Cardiac fibroblast (primary cell): ENCODE results near the gene PGAM1.

Source experiments
- DNase-seq, 2 donors: peaks; one replicate each; pipeline versions ENCODE4 v3.0.0 to v3.0.0-alpha.2; 2010; ENCODE audit warnings: low read depth in 2 of 2
- H3K4me3 ChIP-seq, 2 donors: replicated peaks in 1 of 2; 1 replicate in 1 of 2; 2 replicates in 1 of 2; pipeline ENCODE4 v1.5.1; 2011; ENCODE audit warnings: low read depth in 2 of 2, low read length in 2 of 2, mild to moderate bottlenecking in 2 of 2, moderate library complexity in 1 of 2
- TF ChIP-seq, protein P1 (sequence below): IDR thresholded peaks from one replicate; pipeline ENCODE4 v1.5.1; 2011; ENCODE audit warnings: low read depth, mild to moderate bottlenecking, low read length, inconsistent platforms

PGAM1 gene

DNA sequence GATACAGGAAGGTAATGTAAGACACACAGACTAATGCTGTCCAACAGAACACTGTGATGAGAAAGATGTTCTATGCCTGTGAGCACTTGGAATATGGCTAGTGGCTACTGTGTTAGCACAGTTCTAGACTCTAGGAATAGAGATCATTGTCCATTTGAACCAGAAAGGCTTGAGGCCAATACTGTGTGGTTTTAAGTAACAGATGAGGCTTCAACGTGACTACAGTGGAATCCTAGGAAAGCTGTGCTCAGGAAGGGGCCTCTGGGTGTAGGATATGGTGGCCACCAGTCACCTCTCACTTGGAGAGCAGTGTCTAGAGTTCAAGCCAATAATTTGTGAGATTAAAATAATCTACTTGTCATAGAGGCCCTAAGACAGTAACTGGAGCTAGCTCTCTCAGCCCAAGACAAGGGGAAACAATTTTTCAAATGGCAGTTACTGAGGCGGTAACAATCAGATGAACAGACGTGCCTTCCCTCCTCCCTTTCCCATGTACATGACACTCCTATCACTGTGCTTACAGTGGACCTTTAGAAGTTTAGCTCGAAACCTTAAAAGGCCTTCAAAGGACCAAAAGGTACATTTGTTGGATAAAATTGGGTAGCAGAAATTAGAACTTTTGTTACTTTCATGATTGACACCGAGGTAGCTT lies 30.2 kb downstream of the PGAM1 start:
- no peak for DNase-seq
- H3K4me3 ChIP-seq, result no peak overlapping the region
- TF ChIP-seq, protein P1, sequence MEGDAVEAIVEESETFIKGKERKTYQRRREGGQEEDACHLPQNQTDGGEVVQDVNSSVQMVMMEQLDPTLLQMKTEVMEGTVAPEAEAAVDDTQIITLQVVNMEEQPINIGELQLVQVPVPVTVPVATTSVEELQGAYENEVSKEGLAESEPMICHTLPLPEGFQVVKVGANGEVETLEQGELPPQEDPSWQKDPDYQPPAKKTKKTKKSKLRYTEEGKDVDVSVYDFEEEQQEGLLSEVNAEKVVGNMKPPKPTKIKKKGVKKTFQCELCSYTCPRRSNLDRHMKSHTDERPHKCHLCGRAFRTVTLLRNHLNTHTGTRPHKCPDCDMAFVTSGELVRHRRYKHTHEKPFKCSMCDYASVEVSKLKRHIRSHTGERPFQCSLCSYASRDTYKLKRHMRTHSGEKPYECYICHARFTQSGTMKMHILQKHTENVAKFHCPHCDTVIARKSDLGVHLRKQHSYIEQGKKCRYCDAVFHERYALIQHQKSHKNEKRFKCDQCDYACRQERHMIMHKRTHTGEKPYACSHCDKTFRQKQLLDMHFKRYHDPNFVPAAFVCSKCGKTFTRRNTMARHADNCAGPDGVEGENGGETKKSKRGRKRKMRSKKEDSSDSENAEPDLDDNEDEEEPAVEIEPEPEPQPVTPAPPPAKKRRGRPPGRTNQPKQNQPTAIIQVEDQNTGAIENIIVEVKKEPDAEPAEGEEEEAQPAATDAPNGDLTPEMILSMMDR, result no peak

DNA sequence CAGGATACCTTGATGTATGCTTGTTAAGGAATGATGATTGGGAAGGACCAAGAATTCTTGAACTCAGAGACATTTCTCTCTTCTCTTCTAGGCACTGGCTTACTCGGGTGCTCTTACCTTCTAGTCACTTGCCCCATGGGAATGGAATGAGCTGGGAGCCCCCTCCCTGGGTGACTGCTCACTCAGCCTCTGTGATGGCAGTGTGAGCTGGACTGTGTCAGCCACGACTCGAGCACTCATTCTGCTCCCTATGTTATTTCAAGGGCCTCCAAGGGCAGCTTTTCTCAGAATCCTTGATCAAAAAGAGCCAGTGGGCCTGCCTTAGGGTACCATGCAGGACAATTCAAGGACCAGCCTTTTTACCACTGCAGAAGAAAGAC lies 30.7 kb downstream of the PGAM1 start:
- H3K4me3 ChIP-seq, result no peak overlapping the region
- TF ChIP-seq, protein P1, result no peak
- no peak for DNase-seq

DNA sequence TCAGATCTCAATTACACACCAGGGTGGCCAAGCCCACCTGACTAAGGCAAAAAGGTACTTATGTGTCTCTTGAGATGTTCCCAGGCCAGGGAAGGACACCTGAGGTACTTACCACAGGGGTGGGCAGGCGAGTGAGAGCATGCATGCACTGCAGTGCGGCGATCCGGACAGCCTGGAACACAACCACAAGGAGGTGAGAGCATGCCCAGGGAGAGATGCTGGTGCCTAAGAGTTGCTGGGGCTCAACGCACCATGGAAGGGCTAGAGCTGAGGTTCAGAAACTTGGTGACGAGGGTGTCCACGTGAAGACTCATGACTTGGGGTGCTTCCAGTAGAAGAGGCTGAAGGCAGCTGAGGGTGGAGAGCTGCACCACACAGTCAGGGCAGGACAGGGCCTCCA lies 33.1 kb downstream of the PGAM1 start:
- no peak for DNase-seq
- no peak overlapping the region for H3K4me3 ChIP-seq

DNA sequence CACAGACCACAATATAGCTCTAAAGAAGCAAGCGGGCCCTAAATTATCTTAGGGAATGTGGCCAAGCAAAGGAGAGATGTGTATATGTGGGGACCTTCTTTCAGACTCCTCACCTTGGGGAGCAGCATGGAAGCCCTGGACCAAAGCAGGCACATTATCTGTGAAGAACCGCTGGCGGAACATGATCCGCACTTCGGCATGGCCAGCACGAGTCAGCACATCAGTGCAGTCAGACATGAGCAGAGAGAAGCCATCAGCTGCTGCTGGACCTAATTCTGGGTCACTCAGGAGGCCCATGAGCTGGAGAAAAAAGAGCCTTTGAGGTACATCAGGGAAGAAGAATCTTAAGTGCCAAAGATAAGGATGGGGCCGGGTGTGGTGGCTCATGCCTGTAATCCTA lies 33.9 kb downstream of the PGAM1 start:
- TF ChIP-seq, protein P1, result no peak
- no peak for DNase-seq
- H3K4me3 ChIP-seq, result no peak overlapping the region

More for the DNA sequence above, 33.1 kb downstream of the PGAM1 start:
- TF ChIP-seq, protein P1, result no peak

DNA sequence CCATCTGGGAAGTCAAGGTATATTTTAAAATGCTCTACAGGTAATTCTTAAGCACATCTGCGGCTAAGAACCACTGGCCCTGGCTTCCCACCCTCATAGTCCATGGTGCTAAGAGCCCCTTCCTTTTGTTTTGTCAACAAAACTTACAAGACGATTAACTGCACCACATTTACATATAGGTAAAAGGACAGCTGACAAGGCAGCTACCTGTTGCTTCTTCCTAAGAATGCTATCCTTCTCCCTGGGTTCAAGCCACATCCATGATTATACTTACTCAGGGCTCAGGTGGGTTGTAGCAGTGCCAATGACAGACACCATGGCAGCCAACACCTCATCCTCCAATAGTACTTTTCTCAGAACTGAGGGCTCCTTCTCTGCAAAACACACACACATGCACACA lies 36.3 kb downstream of the PGAM1 start:
- no peak overlapping the region for H3K4me3 ChIP-seq
- TF ChIP-seq, protein P1, result no peak
- no peak for DNase-seq

DNA sequence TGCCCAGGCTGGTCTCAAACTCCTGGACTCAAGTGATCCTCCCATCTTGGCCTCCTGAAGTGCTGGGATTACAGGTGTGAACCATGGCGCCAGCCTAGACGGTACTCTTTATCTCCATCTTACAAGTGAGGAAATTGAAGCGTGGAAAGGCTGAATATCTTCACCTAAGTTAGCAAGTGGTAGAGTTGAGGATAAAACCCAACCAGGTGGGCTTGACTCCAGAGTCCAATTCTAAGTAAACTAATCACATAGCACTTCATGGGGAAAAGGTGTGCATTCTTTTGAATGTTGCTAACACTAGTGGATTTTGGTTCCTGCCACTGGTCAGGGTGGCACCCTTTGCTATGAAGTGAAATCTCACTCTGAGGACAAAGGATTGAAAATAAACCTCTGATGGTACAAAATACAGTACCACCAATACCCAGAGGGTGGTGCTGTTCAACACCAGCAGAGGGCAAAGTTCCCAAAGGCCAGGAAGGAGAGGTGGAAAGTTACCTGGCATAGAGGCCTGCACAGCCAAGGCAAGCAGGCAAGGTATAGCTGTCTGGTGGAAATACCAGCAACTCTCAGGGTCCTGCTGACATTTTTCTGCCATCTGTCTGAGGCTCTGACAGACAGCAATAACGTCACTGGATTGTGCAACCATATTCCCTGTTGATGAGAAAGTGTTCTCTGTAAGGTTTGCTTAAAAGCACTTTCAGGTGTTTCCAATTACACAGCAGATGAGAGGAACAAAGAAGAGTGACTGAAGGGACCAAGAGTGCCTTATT lies 37.6 kb downstream of the PGAM1 start:
- TF ChIP-seq, protein P1, result peak; percentile 87
- no peak overlapping the region for H3K4me3 ChIP-seq
- peak; percentile 62 to 69 for DNase-seq
